GM12801 (cell line): ENCODE measurements around the gene HIVEP3.

Experiments
- TF ChIP-seq, protein P1 (sequence below): IDR thresholded peaks from one replicate; pipeline ENCODE4 v1.5.1; 2011; ENCODE audit warnings: control low read depth; ENCODE audit not compliant: insufficient read length; ENCODE audit errors: extremely low read depth

The HIVEP3 gene

DNA sequence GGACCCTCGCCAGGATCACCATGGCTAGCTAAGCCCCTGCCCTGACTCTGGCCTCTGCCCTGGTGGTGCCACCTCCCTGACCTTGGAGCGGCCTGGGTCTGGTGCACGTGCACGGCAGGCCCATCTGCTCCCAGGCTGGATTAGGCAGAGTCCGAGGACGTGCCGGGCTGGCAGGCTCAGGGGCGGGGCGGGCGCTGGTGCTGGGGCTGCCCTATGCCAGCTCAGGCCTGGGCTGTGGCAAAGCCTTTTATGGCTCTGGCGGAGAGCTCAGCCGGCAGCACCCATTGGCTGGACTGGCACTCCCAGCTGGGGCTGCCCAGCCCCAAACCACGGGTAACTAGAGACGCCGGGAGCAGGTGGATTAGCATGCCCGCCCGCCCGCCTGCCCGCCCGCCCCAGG is 417.1 kb downstream of the HIVEP3 start:
- TF ChIP-seq, protein P1, sequence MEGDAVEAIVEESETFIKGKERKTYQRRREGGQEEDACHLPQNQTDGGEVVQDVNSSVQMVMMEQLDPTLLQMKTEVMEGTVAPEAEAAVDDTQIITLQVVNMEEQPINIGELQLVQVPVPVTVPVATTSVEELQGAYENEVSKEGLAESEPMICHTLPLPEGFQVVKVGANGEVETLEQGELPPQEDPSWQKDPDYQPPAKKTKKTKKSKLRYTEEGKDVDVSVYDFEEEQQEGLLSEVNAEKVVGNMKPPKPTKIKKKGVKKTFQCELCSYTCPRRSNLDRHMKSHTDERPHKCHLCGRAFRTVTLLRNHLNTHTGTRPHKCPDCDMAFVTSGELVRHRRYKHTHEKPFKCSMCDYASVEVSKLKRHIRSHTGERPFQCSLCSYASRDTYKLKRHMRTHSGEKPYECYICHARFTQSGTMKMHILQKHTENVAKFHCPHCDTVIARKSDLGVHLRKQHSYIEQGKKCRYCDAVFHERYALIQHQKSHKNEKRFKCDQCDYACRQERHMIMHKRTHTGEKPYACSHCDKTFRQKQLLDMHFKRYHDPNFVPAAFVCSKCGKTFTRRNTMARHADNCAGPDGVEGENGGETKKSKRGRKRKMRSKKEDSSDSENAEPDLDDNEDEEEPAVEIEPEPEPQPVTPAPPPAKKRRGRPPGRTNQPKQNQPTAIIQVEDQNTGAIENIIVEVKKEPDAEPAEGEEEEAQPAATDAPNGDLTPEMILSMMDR, result no peak

DNA sequence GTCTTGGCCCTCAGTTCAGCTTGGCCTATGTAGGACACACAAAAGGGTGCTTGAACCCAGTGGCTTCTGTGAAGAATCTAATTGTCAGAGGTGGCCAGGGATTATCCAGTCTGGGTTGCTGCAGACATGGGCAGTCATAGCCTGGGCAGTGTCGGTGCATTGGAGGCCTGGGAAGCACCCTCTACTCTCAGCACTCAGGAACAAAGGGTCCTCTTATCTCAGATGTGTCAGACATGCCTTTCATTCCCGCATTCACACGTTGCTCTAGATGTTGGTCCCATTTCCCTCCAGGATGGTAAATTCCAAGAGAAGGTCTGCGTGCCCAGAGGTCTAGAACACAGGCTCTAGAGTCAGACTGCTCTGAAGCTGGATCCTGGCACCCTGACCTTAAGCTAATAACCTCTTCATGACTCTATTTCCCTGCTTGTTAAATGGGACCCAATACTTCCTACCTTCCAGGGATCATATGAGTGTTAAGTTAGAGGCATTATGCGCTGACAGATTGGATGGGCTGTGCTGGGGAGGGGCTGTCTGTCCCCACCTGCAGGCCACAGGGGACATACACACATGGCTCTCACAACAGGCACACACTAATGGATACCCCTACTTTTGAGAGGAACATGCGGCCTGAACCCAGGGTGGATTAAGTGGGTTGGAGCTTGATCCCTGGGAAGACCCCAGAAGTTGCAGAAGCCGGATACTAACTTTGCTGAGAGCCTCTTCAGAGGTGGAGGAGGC is 417.8 kb downstream of the HIVEP3 start:
- TF ChIP-seq, protein P1, result no peak

GRCh38 chr1:41500378-41500777 is 418.3 kb downstream of the HIVEP3 start:
- TF ChIP-seq, protein P1, result no peak

GRCh38 chr1:41499591-41499990 is 419.1 kb downstream of the HIVEP3 start:
- TF ChIP-seq, protein P1, result no peak

DNA sequence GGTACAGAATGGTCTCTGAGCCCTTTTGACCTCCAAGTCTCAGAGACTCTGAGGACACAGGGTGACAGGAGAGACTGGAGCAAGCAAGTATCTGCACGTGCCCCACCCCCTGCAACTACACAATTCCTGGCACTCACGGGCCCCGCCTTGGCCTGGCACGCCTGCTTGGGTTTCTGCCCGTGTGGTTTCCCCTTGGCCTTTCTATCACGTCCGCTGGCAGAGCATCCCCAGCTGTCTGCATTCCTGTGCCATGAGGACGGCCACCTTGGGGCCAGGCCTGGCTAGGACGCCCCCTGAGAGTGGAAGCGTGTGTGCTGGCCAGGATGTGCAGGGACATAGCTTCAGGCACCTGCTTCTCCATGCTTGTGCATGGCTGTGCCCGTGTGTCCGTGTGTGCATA is 419.9 kb downstream of the HIVEP3 start:
- TF ChIP-seq, protein P1, result no peak

DNA sequence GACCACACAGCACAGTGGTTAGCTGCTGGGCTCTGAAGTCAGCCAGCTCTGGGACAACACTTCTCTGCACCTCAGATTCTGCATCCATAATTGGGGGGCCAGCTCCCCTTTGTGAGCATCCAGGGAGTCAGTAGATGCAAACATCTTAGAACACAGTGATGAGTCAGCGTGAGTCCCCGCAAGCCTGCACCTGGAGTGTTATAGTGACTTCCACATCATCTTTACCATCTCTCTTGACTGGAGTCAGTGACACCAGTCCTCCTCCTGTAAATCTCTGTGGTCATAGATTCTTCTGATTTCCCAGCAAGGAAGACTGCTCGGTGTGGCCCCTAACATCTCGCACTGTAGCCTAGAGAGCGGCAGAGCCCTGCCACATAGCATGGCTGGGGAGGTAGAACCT is 420.3 kb downstream of the HIVEP3 start:
- TF ChIP-seq, protein P1, result no peak

GRCh38 chr1:41497461-41498030 is 421.2 kb downstream of the HIVEP3 start:
- TF ChIP-seq, protein P1, result no peak
